Stomach (tissue), 4 donors: ENCODE measurements around the gene TNRC18.
"Not testable (repeated sequence)": the region's sequence is repeated elsewhere in the genome, so short reads cannot be mapped to it uniquely, and the experiment has no call there.

Source experiments
- EP300 ChIP-seq: sonication (generic); formaldehyde crosslinking; IDR thresholded peaks from one replicate; pipeline ENCODE4 v1.6.1; 2017; ENCODE audit warnings: antibody characterized with exemption
- POLR2A ChIP-seq, 4 donors: fragments of 450-650 bp; IDR thresholded peaks; one replicate each; pipeline ENCODE4 v1.6.1; 2016; ENCODE audit warnings: antibody characterized with exemption in 4 of 4, control low read depth in 2 of 4, mild to moderate bottlenecking in 1 of 4, moderate library complexity in 1 of 4

DNA sequence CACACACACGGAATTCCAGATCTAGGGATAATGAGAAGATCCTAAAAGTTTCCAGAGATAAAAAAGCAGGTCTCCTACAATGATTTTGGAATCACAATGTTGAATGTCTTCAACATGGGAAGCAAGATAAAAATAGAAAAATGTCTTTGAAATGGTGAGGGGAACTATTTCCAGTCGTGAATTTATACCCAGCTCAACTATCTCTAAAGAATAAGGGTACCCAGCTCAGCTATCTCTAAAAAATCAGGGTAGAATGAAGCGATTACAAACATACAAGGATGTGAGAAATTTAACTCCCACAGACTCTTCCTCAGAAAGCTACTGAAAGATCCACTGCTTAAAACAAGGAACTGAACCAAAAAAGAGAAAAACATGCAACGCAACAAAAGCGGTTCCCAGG is 105.0 kb downstream of the TNRC18 start:
- not testable (repeated sequence) for TF ChIP-seq EP300; POLR2A (IDR thresholded peaks at IDR 0.05)
